BLaER1 treated with 17β-estradiol and CSF1 and Interleukin-3, amounts not matched to agents 10 nM and 100 nM (cell line): ENCODE results near the gene BANF1.

Experiments used
- H3K27ac ChIP-seq, 11 experiments: shearing (Covaris generic); formaldehyde crosslinking; 2 replicates each; pipeline ENCODE4 v1.8.1; 2022
- H3K27me3 ChIP-seq, 11 experiments: shearing (Covaris generic); formaldehyde crosslinking; 2 replicates each; pipeline ENCODE4 v1.8.1; 2022
- H3K36me3 ChIP-seq, 11 experiments: shearing (Covaris generic); formaldehyde crosslinking; 2 replicates each; pipeline ENCODE4 v1.8.1; 2022
- H3K4me1 ChIP-seq, 10 experiments: shearing (Covaris generic); formaldehyde crosslinking; 2 replicates each; pipeline ENCODE4 v1.8.1; 2022
- H3K4me2 ChIP-seq, 11 experiments: shearing (Covaris generic); formaldehyde crosslinking; 2 replicates each; pipeline ENCODE4 v1.8.1; 2022
- H3K4me3 ChIP-seq, 10 experiments: shearing (Covaris generic); formaldehyde crosslinking; 2 replicates each; pipeline ENCODE4 v1.8.1; 2022
- H3K9ac ChIP-seq, 11 experiments: shearing (Covaris generic); formaldehyde crosslinking; 2 replicates each; pipeline ENCODE4 v1.8.1; 2022
- H3K9me3 ChIP-seq, 11 experiments: shearing (Covaris generic); formaldehyde crosslinking; replicated peaks in 1 of 11; 2 replicates each; pipeline ENCODE4 v1.8.1; 2022
- H4K20me1 ChIP-seq, 11 experiments: shearing (Covaris generic); formaldehyde crosslinking; 2 replicates each; pipeline ENCODE4 v1.8.1; 2022
- Cebpa-rat ChIP-seq, 11 experiments: shearing (Covaris generic); IDR thresholded peaks; 2 replicates each; pipeline ENCODE4 v1.8.1; 2022

Gene BANF1

DNA sequence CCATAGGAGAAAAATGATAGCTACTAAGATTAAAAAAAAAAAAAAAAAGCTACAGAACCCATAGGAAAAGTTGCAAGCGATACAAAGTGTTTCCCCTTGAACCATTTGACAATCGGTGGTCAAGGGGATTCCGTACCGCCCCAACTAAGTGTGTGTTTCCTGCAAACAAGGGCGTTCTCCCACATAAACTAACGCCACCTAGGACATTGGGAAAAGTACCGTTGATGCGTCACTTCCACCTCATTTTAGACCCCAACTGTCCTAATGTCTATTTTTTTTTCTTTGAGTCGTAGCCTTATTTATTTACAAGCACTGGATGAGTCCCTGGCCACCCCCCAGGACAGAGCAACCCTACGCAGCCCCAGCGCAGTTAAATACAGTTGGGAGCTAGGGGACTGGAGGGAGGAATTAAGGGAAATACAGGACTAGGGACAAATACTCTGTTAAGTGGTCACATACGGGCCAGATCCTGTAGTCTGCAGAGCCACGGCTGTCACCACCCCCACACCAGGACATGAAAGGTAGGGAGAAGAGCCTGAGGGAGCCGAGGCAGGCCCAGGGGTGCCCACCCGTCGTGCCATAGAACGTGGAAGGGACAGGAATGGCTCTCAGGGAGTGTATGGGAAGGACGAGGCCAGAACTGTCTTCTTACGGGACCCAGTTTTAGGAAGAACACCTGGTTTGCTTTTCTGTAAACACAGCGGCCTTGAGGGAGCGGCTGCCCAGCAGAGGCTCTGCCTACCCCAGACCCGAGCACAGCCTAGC, 19.3 kb upstream of the BANF1 start:
- Histone ChIP-seq H3K4me2 (no peak overlapping the region), H3K27ac (no peak overlapping the region), H3K4me1 (peaks cover 0 to 20% (median under 1%) of the 10 kb centered on the region in 10 experiments; a peak in 10 of 20 replicates), H3K9me3 (no peaks in the 10 kb centered on the region), H4K20me1 (peaks cover 0 to 34% (median 0%) of the 10 kb centered on the region in 11 experiments; a peak in 5 of 22 replicates), H3K9ac (no peak overlapping the region; a peak in 2 of 22 replicates), H3K27me3 (no peaks in the 10 kb centered on the region), H3K36me3 (peaks cover 23 to 37% (median 24%) of the 10 kb centered on the region in 11 experiments), H3K4me3 (no peak overlapping the region)
- TF ChIP-seq Cebpa-rat (IDR thresholded peaks at IDR 0.05): no peak

DNA sequence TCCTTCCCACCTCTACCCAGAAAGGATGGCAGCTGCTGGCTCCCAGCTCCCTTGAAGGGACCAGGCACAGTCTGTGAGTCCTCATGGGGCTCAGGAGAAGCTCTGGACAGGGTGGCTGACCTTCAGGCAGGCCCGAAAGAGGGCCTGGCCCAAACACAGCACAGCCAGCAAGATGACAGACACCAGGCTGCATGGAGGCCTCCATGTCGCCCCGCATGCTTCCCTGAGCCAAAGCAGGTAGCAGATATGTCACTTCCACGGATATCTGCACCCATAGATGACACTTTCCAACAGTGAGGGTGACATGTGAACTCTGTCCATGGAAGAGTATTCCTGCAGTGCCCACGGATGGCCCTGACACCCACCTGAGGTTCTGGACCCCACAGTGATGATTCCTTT, 18.7 kb upstream of the BANF1 start:
- Histone ChIP-seq H3K27ac (no peak overlapping the region), H3K9me3 (no peaks in the 10 kb centered on the region), H4K20me1 (peaks cover 0 to 28% (median 0%) of the 10 kb centered on the region in 11 experiments; a peak in 5 of 22 replicates), H3K27me3 (no peaks in the 10 kb centered on the region), H3K4me1 (peaks cover 0 to 20% (median 2%) of the 10 kb centered on the region in 10 experiments; a peak in 11 of 20 replicates), H3K36me3 (peaks cover 17 to 31% (median 18%) of the 10 kb centered on the region in 11 experiments), H3K9ac (no peak overlapping the region; a peak in 2 of 22 replicates), H3K4me2 (no peak overlapping the region), H3K4me3 (no peak overlapping the region)
- TF ChIP-seq Cebpa-rat (IDR thresholded peaks at IDR 0.05): no peak

DNA sequence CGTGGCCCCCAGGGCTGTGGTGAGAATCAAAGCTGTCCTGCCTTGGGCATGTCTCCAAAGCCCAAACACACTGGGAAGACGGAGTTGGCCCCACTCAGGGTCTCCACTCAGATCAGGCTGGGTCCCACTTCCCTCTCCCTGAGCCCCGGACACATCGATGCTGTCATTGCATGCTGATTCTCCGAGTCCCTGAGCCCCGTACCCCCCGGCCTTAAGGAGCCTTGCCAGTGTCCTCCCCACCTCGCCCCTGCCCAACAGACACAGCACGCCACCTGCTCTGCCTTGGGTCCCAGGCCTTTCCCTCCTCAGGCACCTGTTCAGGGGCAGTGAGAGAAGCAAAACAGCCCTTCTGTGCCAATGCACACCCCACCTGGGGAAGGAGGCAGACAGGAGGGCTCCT, 15.0 kb upstream of the BANF1 start:
- Histone ChIP-seq H3K9ac (peak overlapping the region in 2 of 11 experiments; percentile 39 to 50; a peak in 5 of 22 replicates), H4K20me1 (no peaks in the 10 kb centered on the region; a peak in 1 of 22 replicates), H3K4me1 (peaks cover 0 to 29% (median 5%) of the 10 kb centered on the region in 10 experiments; a peak in 12 of 20 replicates), H3K27me3 (no peaks in the 10 kb centered on the region), H3K36me3 (peaks cover 0 to 41% (median 12%) of the 10 kb centered on the region in 11 experiments; a peak in 13 of 22 replicates), H3K4me2 (no peak overlapping the region; a peak in 2 of 22 replicates), H3K9me3 (no peaks in the 10 kb centered on the region), H3K27ac (no peak overlapping the region), H3K4me3 (no peak overlapping the region)
- TF ChIP-seq Cebpa-rat (IDR thresholded peaks at IDR 0.05): no peak

DNA sequence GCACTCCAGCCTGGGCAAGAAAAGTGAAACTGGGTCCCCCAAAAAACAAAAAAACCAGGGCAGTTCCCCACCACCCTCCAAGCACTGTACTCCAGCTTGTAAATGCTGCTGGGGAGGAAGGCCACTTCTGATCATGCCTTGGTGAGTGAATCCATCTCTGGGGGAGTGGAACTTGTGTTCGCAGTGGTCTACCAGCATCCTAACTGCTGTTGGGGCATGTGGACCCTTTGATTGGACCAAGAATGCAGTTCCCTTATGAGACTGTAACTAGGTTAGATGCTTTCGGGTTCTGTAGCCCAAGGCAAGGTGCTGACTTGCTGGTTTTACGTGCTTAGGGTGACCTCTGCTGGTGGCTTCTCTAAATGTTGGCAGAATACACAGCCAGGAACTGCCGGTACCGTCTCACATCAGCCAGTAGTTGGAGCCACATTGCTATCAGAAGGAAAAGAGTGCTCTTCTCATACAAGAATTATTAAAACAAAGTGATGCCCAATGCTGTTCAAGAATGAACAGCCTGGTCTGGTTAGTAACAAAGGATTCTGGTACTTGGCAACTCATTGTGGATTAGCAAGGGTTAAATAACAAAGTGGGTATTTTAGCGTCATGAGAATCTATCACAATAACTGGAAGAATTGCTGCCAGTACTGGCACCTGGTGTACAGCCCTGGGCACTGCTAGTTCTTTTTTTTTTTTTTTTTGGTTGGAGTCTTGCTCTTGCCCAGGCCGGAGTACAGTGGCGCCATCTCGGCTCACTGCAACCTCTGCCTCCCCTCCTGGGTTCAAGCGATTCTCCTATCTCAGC, 13.3 kb upstream of the BANF1 start:
- peak overlapping the region in 1 of 11 experiments; percentile 18; a peak in 1 of 22 replicates for H3K27ac ChIP-seq
- no peaks in the 10 kb centered on the region; a peak in 1 of 22 replicates for H4K20me1 ChIP-seq
- peaks cover 0 to 48% (median 12%) of the 10 kb centered on the region in 11 experiments; a peak in 13 of 22 replicates for H3K36me3 ChIP-seq
- no peak overlapping the region; a peak in 3 of 22 replicates for H3K9ac ChIP-seq
- H3K27me3 ChIP-seq: no peaks in the 10 kb centered on the region
- H3K4me1 ChIP-seq: peaks cover 0 to 29% (median 5%) of the 10 kb centered on the region in 10 experiments; a peak in 12 of 20 replicates
- no peak for TF ChIP-seq Cebpa-rat (IDR thresholded peaks at IDR 0.05)
- no peaks in the 10 kb centered on the region for H3K9me3 ChIP-seq
- H3K4me2 ChIP-seq: peak overlapping the region in 4 of 11 experiments; percentile 19 to 24 (median 20); a peak in 5 of 22 replicates
- no peak overlapping the region for H3K4me3 ChIP-seq

DNA sequence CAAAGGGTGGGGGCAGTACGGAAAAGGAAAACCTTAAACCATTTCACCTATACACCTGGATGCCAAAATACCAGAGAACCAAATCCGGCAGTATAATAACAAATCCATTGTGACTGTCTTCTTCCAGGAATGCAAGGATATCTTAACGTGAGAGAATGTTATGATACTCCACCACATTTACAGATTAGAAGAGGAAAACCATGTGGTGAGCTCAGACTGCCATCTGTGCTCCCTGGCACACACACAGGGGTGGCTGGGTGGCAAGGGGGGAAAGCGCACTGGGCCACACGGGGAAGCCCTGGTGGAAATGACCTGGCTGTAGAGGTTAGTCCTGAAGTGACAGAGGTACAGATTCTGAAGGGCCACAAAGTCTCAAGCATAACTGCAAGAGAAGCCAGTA, 10.2 kb upstream of the BANF1 start:
- no peak overlapping the region for H3K27ac ChIP-seq
- no peaks in the 10 kb centered on the region for H3K27me3 ChIP-seq
- H3K9ac ChIP-seq: peak overlapping the region in 1 of 11 experiments; percentile 4; a peak in 2 of 22 replicates
- no peak overlapping the region for H3K4me2 ChIP-seq
- H3K4me1 ChIP-seq: peaks cover 0 to 13% (median 5%) of the 10 kb centered on the region in 10 experiments; a peak in 10 of 20 replicates
- peaks cover 4 to 64% (median 34%) of the 10 kb centered on the region in 11 experiments for H3K36me3 ChIP-seq
- H3K9me3 ChIP-seq: no peaks in the 10 kb centered on the region
- peaks cover 0 to 7% (median 4%) of the 10 kb centered on the region in 11 experiments; a peak in 9 of 22 replicates for H4K20me1 ChIP-seq
- H3K4me3 ChIP-seq: no peak overlapping the region
- TF ChIP-seq Cebpa-rat (IDR thresholded peaks at IDR 0.05): no peak

DNA sequence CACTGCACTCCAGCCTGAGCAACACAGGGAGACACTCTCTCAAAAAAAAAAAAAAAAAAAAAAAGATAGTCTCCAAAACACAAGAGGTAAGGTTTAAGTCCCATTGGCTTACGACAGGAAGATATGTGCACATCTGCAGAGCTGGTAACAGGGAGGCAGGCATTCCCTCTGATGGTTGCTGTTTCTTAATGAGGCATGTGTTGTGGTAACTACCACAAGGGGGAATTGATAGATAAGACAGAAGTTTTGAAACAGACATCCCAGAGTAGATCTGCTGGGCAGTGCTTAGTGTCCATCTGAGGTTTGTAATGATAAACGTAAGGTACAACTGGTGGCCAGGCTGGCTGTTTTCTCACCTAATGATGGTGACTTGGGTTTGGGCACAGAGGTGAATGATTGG, 5.0 kb upstream of the BANF1 start:
- H3K4me2 ChIP-seq: no peak overlapping the region
- no peaks in the 10 kb centered on the region for H3K27me3 ChIP-seq
- H4K20me1 ChIP-seq: peaks cover 5 to 53% (median 31%) of the 10 kb centered on the region in 11 experiments; a peak in 18 of 22 replicates
- no peak overlapping the region for H3K4me3 ChIP-seq
- no peaks in the 10 kb centered on the region for H3K9me3 ChIP-seq
- H3K9ac ChIP-seq: peak overlapping the region in 2 of 11 experiments; percentile 9 to 26; a peak in 1 of 22 replicates
- no peak overlapping the region for H3K27ac ChIP-seq
- H3K4me1 ChIP-seq: peaks cover 8 to 20% (median 17%) of the 10 kb centered on the region in 10 experiments
- H3K36me3 ChIP-seq: peaks cover 37 to 72% (median 56%) of the 10 kb centered on the region in 11 experiments
- TF ChIP-seq Cebpa-rat (IDR thresholded peaks at IDR 0.05): no peak

DNA sequence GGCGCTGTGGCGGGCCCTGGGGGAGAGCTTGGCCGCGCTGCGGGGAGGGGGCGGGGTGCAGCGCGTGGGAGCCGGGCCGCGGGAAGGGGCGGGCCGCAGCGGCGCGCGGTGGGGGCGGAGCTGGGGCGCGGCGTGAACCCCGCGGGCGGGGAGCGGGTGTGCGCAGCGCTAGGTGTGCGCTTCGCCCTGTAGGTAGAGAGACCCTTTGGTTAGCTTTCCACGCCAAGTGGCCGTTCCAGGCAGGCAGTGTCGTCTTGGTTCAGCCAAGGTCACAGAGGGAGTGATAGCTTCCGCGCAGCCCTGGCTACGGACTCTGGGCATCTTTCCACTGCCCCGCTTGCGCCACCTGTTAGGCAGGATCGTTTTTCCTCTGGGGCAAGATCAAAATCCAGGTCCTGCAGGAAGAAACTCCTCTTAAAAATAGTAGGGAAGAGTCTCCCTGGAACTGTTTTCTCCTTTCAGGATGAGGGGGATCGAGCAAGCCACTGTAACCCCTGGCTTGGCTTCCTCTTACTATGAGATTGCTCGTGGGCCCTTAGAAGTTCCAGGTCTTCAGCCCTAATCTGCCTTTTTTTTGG, 434 bp downstream of the BANF1 start:
- H3K9ac ChIP-seq: peak overlapping the region; percentile 82 to 90 (median 86)
- peaks cover 51 to 65% (median 57%) of the 10 kb centered on the region in 11 experiments for H3K36me3 ChIP-seq
- peak overlapping the region; percentile 73 to 97 (median 91) for H3K4me2 ChIP-seq
- H3K9me3 ChIP-seq: no peaks in the 10 kb centered on the region
- peak overlapping the region; percentile 67 to 97 (median 88) for H3K4me3 ChIP-seq
- no peak for TF ChIP-seq Cebpa-rat (IDR thresholded peaks at IDR 0.05)
- peak overlapping the region; percentile 82 to 93 (median 85); a peak in 21 of 22 replicates for H3K27ac ChIP-seq
- H3K4me1 ChIP-seq: peaks cover 24 to 47% (median 44%) of the 10 kb centered on the region in 10 experiments
- H3K27me3 ChIP-seq: no peaks in the 10 kb centered on the region
- peaks cover 5 to 81% (median 33%) of the 10 kb centered on the region in 11 experiments; a peak in 20 of 22 replicates for H4K20me1 ChIP-seq

DNA sequence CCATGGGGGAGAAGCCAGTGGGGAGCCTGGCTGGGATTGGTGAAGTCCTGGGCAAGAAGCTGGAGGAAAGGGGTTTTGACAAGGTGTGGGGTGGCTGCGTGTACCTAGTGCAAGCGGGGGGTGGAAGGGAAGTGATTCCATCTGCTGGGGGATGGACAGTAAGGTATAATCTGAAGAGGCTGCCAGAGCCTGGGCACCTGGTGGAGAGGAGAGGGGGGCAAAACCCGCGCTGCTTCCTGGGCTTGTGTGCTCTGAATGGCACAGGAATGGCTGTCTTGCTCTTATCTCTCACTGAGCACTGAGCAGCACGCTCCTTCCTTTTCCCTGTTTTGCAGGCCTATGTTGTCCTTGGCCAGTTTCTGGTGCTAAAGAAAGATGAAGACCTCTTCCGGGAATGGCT, 988 bp downstream of the BANF1 start:
- Histone ChIP-seq H3K27ac (peak overlapping the region in 10 of 11 experiments; percentile 27 to 93 (median 86); a peak in 19 of 22 replicates), H3K4me3 (peak overlapping the region; percentile 67 to 97 (median 88)), H3K9ac (peak overlapping the region; percentile 82 to 90 (median 86)), H3K4me1 (peaks cover 26 to 53% (median 47%) of the 10 kb centered on the region in 10 experiments), H3K4me2 (peak overlapping the region; percentile 73 to 97 (median 91)), H3K9me3 (no peaks in the 10 kb centered on the region), H3K36me3 (peaks cover 45 to 60% (median 51%) of the 10 kb centered on the region in 11 experiments), H3K27me3 (no peaks in the 10 kb centered on the region), H4K20me1 (peaks cover 5 to 76% (median 33%) of the 10 kb centered on the region in 11 experiments; a peak in 20 of 22 replicates)
- no peak for TF ChIP-seq Cebpa-rat (IDR thresholded peaks at IDR 0.05)
